HEK293 (cell line): ENCODE results near the gene ZNF444.
"Not testable (repeated sequence)": the region's sequence is repeated elsewhere in the genome, so short reads cannot be mapped to it uniquely, and the experiment has no call there.

Experiments used
- BCL11A ChIP-seq: fragments of 450-650 bp; formaldehyde crosslinking; IDR thresholded peaks from 2 replicates; pipeline ENCODE4 v1.5.1; 2016; ENCODE audit warnings: low read depth, missing biosample characterization, missing genetic modification characterization
- TRIM28 ChIP-seq: IDR thresholded peaks from 2 replicates; pipeline ENCODE4 v1.6.1; 2011; ENCODE audit warnings: low read length, control low read depth, borderline replicate concordance
- ZNF138 ChIP-seq: fragments of 450-650 bp; formaldehyde crosslinking; IDR thresholded peaks from 2 replicates; pipeline ENCODE4 v1.5.1; 2016; ENCODE audit warnings: missing biosample characterization, missing genetic modification characterization, borderline replicate concordance
- ZNF501 ChIP-seq: fragments of 450-650 bp; formaldehyde crosslinking; IDR thresholded peaks from 2 replicates; pipeline ENCODE4 v1.5.1; 2016; ENCODE audit warnings: missing biosample characterization, missing genetic modification characterization

- TF ChIP-seq TRIM28; ZNF138; ZNF501 (tag by site-specific recombination); BCL11A (tag by site-specific recombination): not testable (repeated sequence)
These were observed 42.9 kb upstream of the ZNF444 start for GRCh38 chr19:56098237-56098636.
